HG03196 (cell line): ENCODE data around the gene ASPHD2.
A peak's percentile ranks its signal among the peaks of the same experiment; 100 is the strongest.
"Not testable (repeated sequence)": the region's sequence is repeated elsewhere in the genome, so short reads cannot be mapped to it uniquely, and the experiment has no call there.

Experiments used
- ATAC-seq: cut with Tn5 transposase; IDR thresholded peaks from one replicate; pipeline ENCODE4 v1.9.1; 2021; ENCODE audit not compliant: unreplicated experiment

ASPHD2 gene, protein sequence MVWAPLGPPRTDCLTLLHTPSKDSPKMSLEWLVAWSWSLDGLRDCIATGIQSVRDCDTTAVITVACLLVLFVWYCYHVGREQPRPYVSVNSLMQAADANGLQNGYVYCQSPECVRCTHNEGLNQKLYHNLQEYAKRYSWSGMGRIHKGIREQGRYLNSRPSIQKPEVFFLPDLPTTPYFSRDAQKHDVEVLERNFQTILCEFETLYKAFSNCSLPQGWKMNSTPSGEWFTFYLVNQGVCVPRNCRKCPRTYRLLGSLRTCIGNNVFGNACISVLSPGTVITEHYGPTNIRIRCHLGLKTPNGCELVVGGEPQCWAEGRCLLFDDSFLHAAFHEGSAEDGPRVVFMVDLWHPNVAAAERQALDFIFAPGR

DNA sequence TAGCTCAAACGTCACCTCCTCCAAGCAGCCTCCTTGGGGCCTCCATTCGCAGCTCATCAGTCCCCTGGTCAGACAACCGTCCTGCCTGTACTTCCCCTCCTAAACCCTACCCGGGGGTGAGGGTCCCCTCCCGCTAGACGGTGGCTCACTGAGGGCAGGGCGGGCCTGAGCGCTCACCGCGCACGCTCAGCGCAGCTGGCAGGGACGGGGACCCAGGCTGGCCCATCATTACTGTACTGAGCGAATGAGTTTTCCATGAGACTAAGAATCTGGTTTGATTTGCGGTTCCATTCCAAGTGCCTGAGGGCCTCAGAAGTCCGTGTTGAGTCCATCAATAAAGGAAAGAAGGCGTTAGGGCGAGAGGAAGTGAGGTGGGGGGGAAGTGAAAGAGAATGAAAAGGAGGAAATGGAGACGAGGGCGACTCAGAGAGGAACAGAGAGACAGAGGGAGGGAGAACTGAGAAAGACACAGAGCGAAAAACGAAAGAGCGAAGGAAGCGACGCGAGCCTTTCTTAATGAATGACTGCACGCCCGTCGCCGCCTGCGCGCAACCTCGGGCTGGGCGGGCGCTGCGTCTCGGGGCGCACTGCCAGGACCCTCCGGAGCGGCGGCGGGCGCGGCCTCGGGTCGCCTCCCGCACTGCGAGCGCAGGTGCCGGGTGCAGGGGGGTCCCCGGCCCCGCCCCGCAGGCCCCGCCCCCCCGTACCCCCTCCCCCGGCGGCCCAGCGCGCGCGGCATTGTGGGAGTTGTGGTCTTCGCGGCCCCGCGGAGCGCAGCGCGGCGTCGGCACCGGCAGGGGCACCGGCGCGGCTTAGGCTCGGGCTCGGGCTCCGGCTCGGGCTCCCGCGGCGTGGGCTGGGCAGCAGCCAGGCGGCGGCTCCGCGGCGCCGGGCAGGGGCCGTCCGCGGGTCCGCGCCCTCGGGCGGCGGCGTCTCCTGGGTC, at the start of gene ASPHD2:
Gene ASPHD2 (plus strand): TSS at position 746 of the 943 bp plus-strand sequence. CDS start 4,356 bp downstream, outside the sequence.
- ATAC-seq: peak; percentile 61

DNA sequence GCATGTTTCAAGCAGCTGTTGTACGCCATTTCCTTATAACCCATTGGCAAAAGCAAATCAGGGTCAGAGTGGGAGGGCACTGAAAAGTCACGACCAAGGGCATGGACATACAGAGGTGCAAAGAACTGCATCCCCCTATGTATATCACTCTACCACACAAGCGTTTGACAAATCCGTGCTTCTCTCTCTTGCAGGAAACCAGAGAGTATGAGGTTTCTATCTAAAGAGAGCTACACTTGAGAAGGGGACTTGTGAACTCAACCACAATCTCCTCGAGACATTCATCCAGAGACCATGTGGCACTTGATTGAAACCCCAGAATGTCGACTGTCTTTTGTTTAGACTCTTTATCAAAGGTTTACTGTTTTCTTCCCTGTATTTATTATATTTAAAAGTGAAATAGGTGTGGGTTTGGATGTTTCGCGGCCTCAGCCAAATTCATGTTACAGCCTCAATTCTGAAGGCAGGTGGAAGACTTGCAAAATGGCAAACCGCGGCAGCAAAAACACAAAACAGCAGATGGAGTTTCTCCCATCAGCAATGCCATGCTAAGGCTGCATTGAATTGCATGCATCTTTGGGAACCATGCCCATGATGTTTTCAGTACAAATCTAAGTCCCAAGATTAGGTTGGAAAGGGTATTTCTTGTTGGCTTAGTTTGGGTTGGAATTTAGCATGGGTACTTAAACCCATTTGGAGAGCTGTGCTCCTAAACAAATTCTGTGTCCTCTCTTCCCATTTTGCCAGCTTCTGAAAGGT, 48.8 kb upstream of the ASPHD2 start:
- ATAC-seq: no peak

DNA sequence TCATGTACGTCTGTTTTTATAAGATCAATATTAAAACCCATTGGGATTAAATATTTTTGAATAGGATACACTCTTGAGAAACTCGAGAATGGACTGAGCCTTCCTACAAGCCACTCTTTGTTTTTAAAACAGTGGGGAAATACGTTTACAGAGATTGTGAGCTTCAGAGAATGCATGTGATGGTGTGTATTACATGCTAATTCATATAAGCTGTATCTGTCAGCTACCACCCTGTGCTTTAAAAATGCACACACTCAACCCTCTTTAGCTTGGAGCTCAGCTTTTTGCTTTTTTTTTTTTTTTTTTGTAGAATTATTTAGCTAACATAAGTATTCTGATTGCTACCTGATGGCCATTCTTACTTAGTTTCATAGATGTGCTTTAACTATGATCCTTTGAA, 46.3 kb upstream of the ASPHD2 start:
- no peak for ATAC-seq

DNA sequence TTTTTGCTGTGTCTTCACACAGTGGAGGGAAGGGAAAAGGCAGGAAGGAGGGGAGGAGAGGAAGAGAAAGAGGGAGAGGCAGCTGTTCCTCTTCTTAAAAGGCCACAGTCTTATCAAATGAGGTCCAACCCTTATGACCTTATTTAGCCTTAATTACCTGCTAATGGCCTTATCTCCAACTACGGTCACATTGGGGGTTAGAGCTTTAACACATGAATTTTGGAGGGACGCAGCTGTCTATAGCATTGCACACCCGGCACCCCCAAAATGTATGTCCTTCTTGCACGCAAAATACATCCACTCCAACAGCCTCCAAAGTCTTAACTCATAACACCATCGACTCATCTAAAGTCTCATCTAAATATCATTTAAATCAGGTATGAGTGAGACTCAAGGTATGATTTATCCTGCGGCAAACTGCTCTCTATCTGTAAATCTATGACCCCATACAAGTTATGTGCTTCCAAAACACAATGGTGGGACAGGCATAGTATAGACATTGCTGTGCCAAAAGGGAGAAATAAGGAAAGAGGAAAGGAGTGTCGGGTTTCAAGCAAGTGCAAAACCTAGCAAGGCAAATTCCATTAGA, 45.0 kb upstream of the ASPHD2 start:
- ATAC-seq: no peak

DNA sequence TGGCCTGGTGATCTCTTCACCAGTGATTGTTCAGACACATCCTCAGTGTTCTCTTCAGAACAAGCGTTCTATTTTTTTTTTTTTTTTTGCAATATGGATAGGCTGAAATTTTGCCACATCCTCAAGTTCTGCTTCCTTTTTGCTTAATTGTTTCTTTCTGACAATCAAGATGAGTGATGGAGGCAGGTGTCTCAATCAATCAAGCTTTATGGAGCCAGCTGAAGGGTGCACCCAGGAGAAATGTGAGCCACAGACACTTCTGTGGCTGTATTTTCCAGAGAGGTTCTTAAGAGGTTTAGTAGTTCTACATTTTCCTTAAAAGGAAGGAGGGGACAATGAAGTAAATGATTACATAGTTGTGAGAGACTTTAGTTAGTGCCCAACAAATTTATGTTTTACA, 43.9 kb upstream of the ASPHD2 start:
- ATAC-seq: no peak

DNA sequence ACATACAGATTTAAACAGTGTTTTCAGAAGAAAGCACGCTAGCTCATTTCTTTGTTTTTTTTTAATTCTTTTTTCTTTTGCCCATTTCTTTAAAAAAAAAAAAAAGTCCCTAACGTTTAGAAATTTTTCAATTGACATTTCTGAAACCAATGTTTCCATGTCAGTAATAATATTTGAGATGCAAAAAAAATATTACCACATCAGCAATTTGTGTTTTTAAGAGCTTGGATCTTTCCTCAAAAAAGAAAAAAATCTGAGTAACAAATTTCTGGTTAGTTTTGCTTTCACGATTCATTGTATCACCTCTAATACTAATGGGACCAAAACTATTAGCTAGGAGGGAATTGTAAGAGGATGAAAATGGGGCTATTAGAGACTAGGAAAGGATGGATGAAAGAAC, 39.9 kb upstream of the ASPHD2 start:
- no peak for ATAC-seq

DNA sequence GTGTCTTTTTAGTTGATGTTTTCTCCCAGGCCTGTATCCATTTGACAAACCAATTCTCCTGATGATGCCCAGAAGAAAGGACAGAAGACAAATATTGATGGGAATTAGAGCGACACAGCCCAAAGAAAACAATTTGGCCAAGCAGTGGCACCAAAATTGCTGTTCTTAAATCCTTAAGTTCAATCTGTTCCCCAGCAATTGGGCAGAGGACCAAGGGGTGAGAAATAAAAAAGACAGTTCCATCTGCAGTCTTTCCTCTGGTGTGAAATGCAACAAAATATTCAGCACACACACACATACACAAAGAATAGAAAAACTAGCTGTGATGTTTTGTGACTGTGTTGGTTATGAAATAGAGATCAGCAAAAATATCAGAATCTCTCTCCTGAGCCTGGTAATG, 38.0 kb upstream of the ASPHD2 start:
- no peak for ATAC-seq

DNA sequence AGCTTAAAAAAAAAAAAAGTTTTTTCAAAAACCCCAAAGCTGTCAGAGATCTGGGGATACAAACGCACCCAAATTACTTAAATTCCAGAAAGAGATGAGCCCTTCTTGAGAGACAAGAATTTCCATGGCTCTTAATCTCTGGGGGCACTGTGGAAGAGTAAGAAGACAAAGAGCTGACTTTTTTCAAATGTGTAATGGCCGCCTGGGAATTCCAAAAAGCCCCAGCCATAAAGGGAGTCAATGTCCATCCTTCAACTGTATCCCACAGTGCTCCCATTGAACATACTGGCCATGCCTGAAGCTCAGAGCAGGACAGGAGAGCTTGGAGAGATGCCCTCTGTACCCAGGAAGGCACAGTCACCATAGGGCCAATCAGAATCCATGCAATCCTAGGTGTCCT, 37.4 kb upstream of the ASPHD2 start:
- ATAC-seq: no peak

DNA sequence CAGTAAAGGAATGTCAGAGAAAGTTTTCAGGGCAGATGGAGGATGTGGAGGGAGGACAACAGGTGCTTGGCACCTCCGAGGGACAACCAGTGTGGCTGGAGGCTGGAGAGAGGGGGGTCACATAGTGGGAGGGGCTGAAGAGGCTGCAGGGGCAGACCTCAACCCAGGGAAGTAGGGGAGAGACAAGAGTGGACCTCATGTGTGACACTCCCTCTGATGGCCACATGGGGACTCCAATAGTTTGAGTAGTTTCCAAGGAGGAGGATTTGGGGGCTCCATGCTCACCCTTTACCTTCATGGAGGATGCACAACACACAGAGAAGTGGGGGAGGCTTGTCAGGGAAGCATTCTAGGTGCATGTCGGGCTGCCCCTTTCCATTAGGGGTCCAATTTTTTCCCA, 35.1 kb upstream of the ASPHD2 start:
- no peak for ATAC-seq

DNA sequence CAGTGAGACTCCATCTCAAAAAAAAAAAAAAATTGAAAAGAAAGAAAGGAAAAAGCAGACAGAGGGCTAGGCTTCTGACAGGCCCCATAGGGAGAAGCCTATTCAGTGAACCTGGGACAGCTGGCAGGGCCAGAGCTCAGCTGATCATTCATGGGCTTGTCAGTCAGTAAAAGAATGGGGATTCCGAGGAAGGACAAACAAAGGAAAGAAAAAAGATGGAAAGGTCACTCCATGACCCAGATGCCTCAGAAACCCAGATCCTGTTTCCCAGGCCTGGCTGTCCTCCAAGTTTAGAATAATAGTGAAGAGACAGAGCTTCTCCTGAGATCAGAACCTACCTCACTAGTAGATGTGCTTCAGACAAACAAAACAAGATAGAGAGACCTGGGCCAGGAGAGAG, 34.3 kb upstream of the ASPHD2 start:
- ATAC-seq: no peak

DNA sequence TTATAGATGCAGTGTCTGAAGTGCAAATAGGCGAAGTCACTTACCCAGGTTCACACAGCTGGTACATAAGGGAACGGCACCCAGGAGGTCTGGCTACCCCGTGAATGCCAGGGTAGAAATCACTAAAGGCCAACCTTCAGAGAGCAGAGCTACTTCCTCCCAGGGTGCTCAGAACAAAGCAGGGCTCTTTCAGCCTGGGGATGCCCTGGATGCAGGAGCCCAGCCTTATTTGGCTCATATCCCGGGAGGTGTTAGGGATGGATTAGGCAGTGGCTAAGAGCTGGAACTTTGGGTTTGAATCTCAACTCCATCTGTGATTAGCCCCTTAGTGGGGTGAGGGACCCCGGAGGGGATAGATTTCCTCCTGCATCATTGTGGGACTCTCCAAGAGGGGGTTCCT, 33.1 kb upstream of the ASPHD2 start:
- no peak for ATAC-seq

DNA sequence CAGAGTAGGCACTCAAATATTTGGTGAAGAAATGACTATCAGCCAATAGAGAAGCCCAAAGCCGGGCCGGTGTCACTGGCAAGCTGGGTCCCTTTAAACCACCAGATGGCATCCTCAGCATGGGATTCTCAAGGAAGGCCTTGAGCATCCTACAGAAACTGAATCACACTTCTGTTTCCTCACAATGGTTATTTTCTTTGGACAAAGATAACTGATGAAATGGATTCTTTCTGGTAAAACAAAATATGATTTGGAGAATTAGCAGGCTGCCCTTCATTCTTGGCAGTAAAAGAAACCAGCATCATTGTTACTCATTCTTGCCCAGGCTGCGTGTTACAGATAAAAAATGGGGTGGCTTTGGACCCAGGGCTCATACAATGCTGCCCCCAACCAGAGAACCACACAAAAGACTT, 30.3 kb upstream of the ASPHD2 start:
- no peak for ATAC-seq

DNA sequence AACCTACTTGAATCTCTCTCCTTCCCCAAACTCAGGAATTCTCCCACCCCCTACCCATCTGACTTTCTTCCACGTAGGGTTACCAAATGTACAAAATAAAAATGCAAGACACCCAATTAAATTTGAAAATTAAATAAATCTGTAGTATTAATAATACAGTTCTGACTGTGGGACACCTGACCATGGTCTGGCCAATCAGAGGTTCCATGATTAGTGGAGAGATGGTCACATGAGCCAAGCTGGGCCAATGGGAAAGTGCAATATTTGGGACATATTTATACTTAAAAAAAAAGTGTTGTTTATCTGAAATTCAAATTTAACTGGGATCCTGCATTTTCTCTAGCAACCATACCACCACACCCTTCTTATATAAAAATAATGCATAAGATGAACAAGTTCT, 29.8 kb upstream of the ASPHD2 start:
- no peak for ATAC-seq

DNA sequence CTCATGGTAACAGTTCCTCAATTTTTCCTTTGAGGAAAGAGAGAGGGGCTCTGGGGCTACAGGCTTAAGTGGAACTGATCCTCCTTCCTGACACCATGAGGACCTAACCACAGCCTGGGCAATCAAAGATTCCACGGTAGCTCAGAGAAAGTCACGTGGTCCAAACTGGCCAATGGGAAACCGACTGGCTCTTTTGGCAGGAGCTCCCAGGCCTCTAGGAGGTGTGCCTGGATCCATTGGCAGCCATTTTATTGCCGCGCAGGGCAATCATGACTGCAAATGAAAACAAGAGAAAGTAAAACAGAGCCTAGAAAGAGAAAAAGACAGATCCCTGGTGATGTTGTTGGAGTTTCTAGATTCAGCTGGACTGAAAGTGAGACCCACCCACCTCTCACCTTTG, 27.3 kb upstream of the ASPHD2 start:
- no peak for ATAC-seq

DNA sequence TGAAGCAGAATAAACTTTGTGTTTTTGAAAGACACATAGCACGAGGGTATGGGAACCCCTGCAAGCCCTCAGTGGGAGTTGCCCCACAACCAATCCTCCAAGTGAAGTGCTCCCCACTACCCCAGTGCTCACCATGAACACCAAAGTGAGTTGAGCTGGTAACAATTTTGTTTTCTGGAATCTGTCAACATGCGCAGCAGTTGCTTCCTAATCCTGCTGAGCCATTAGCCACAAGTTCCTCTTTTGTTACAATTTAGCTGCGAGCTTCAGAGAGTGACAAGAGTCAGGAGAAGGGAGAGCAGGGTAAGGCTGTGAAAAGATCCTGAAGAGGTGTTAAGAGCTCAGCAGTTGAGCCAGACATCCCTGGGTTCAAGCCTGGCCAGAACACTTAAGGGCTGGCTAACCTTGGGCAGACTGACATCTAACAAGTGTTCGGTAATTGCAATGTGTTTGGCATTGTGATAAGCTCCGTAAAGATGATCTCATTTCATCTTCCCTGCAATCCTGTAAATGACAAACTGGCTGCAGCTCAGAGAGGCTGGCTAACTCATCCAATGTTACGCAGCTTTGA, 24.1 kb upstream of the ASPHD2 start:
- ATAC-seq: no peak

DNA sequence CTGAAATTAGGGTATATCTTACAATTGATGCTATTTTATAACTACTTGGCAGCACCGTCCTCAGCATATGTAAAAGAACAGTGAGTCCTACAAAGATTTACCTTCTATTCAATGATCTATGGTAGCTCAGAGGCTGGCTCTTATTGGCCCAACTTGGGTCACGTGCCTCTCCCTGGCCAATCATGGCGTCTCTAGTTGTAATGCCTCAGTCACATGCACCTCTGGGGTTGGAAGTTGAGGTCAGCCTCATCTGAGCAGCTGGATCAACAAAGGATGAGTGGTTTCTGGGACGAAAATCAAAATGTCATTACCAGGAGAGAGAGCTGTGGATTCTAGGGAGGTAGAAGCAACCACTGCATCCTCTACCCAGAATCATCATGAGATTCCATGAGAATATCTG, 22.9 kb upstream of the ASPHD2 start:
- ATAC-seq: no peak

DNA sequence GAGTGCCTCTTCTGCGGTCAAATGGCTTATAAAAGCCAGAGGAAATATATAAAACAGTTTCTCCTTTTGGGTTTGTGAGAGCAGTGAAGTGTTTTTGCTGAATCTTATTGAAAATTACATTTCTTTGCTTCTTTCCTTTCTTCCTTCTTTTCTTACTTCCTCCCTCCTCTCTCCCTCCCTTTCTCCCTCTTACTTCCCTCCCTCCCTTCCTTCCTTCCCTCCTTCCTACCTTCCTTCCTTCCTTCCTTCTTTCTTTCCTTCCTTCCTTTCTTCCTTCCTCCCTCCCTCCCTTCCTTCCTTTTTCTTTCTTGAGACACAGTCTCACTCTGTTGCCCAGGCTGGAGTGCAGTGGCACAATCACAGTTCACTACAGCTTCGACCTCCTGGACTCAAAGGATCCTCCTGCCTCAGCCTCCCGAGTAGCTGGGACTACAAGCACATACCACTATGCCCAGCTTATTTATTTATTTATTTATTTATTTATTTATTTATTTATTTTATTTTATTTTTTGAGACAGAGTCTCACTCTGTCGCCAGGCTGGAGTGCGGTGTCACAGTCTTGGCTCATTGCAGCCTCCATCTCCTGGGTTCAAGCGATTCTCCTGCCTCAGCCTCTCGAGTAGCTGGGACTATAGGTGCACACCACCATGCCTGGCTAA, 20.4 kb upstream of the ASPHD2 start:
- not testable (repeated sequence) for ATAC-seq

DNA sequence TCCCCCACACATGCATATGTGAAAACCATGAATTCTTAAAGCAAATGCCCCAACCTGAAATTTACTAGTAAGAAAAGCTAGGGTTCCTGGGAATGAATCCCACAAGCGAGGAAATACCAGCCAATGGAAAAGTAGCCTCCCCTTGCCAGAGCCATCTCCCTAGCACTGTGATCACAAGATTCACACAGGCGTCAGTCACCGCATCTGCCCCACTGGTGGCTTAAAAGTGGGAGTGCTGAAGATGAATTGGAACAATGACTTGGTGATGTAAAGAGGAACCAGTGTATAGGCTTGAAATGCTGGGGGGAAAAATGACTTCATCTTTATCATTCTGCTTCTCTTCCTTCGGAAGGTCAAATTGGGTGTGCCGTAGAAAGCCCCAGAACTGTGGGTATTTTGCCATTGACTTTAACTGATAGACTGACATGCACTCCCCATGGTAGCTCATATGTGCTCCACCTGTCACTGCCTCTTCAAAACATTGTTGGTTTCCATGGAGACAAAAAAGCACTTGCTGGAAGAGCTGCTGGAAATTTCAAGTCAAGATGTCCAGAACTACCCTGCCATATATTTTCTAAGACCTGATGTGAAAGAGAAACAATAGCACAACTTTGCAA, 19.2 kb upstream of the ASPHD2 start:
- ATAC-seq: no peak

DNA sequence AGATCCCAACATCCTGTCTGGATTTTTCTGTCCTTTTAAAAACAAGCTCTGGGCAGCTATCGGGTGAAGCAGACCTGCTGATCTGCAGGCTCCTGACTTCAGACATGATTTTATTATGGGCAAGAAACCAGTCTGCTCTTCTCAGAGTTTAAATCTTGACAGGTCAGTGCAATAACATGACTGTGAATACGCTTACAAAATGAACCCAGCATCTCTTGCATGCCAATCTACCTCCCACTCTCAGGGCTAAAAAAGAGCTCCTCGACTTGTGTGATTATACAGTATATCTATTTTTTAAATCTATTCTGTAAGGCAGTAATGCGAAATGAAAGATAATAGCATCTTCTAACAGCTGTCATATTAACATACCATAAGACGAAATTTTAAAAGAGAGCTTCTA, 18.7 kb upstream of the ASPHD2 start:
- ATAC-seq: no peak

DNA sequence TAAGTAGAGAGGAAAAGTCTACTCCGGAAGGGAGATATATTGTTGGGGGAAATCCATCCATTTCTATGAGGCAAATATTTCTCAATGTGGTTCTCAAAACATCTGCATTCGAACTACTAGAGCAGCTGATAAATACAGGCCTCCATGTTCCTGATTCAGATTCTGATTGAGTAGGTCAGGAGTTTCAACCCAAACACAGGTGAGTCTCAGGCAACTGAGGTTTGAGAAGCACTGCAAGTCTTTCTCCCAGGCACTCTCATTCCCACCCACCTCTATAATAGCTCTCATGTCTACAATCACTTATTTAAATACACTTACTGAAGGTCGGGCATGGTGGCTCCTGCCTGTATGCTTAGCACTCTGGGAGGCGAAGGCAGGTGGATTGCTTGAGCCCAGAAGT, 14.7 kb upstream of the ASPHD2 start:
- no peak for ATAC-seq
